HepG2 (cell line): ENCODE data around the gene COL9A3. TPM values are rescaled to one million over a fixed set of nuclear protein-coding genes. Genes with fewer than 3 reads are reported as not detected.

Experiments used
- ATF3 ChIP-seq: sonication (generic); formaldehyde crosslinking; IDR thresholded peaks from 2 replicates; pipeline ENCODE4 v1.4.0; 2020; ENCODE audit warnings: missing genetic modification reagents
- BCL6 ChIP-seq: IDR thresholded peaks from 2 replicates; pipeline ENCODE4 v1.6.1; 2016; ENCODE audit warnings: missing genetic modification reagents, missing compliant biosample characterization
- ELF3 ChIP-seq: IDR thresholded peaks from 2 replicates; pipeline ENCODE4 v1.6.1; 2016; ENCODE audit warnings: missing genetic modification reagents, missing compliant biosample characterization
- FOSL2 ChIP-seq: sonication (generic); formaldehyde crosslinking; IDR thresholded peaks from 2 replicates; pipeline ENCODE4 v1.4.0; 2020; ENCODE audit warnings: missing genetic modification reagents
- KDM2A ChIP-seq: sonication (generic); formaldehyde crosslinking; IDR thresholded peaks from 2 replicates; pipeline ENCODE4 v1.4.0; 2020; ENCODE audit warnings: low read depth, missing genetic modification reagents, borderline replicate concordance
- KMT2B ChIP-seq: IDR thresholded peaks from 2 replicates; pipeline ENCODE4 v1.6.1; 2016; ENCODE audit warnings: missing genetic modification reagents, missing compliant biosample characterization
- MXD1 ChIP-seq: sonication (generic); formaldehyde crosslinking; IDR thresholded peaks from 2 replicates; pipeline ENCODE4 v1.4.0; 2020; ENCODE audit warnings: mild to moderate bottlenecking, missing genetic modification reagents
- NFYC ChIP-seq: IDR thresholded peaks from 2 replicates; pipeline ENCODE4 v1.6.1; 2016; ENCODE audit warnings: missing genetic modification reagents, missing compliant biosample characterization
- PRPF4 ChIP-seq: fragments of 200-400 bp; formaldehyde crosslinking; IDR thresholded peaks from 2 replicates; pipeline ENCODE4 v1.6.1; 2016; ENCODE audit warnings: low read length, low read depth; ENCODE audit not compliant: poor library complexity, severe bottlenecking
- STAG1 ChIP-seq: sonication (generic); formaldehyde crosslinking; IDR thresholded peaks from 2 replicates; pipeline ENCODE4 v1.4.0; 2020; ENCODE audit warnings: missing genetic modification reagents
- TFE3 ChIP-seq: IDR thresholded peaks from 2 replicates; pipeline ENCODE4 v1.6.1; 2016
- THAP7 ChIP-seq: sonication (generic); formaldehyde crosslinking; IDR thresholded peaks from 2 replicates; pipeline ENCODE4 v1.8.1; 2023; ENCODE audit warnings: mild to moderate bottlenecking, missing genetic modification reagents
- TP53 ChIP-seq: sonication (generic); formaldehyde crosslinking; conservative IDR thresholded peaks from 2 replicates; pipeline ENCODE4 v1.4.0; 2020; ENCODE audit warnings: missing genetic modification reagents
- ZBTB7A ChIP-seq: sonication (generic); formaldehyde crosslinking; IDR thresholded peaks from 2 replicates; pipeline ENCODE4 v1.8.0; 2022; ENCODE audit warnings: mild to moderate bottlenecking, missing genetic modification reagents
- ZNF501 ChIP-seq: sonication (generic); formaldehyde crosslinking; IDR thresholded peaks from 2 replicates; pipeline ENCODE4 v1.5.1; 2020; ENCODE audit warnings: mild to moderate bottlenecking, moderate library complexity, missing genetic modification reagents
- ZNF563 ChIP-seq: sonication (generic); formaldehyde crosslinking; IDR thresholded peaks from 2 replicates; pipeline ENCODE4 v1.8.0; 2022; ENCODE audit warnings: mild to moderate bottlenecking, moderate library complexity, missing genetic modification reagents
- ZNF687 ChIP-seq: sonication (generic); formaldehyde crosslinking; IDR thresholded peaks from 2 replicates; pipeline ENCODE4 v1.5.1; 2020; ENCODE audit warnings: mild to moderate bottlenecking, missing genetic modification reagents, moderate library complexity
- ZNF704 ChIP-seq: sonication (generic); formaldehyde crosslinking; IDR thresholded peaks from 2 replicates; pipeline ENCODE4 v1.8.1; 2023; ENCODE audit warnings: mild to moderate bottlenecking, inconsistent platforms, moderate library complexity, missing genetic modification reagents, borderline replicate concordance
- ZSCAN29 ChIP-seq: sonication (generic); formaldehyde crosslinking; conservative IDR thresholded peaks from 2 replicates; pipeline ENCODE4 v1.4.0; 2020; ENCODE audit warnings: mild to moderate bottlenecking, missing genetic modification reagents
- polyA plus RNA-seq, 8 experiments: library from polyadenylated mRNA; depleted of rRNA in 3 of 8; stranded (reverse) in 7 of 8; unstranded in 1 of 8; fragments of >200 nt; fragmentation: Illumina TruSeq in 4 of 8; extraction: Trizol in 4 of 8; gene quantifications; 2 replicates each; pipeline versions ENCODE4 v1.2.1 to v1.2.3, GENCODE V29; 2011 to 2016; ENCODE audit warnings: low read depth in 4 of 8, missing spikeins in 1 of 8, mixed read lengths in 1 of 8; ENCODE audit not compliant: insufficient read depth in 1 of 8
- total RNA-seq, 5 experiments: library from RNA; depleted of rRNA; stranded (reverse); fragments of >200 nt; fragmentation: Illumina TruSeq; extraction: Trizol; gene quantifications; 2 replicates each; pipeline ENCODE4 v1.2.3, GENCODE V29; 2016; ENCODE audit warnings: low read depth in 1 of 5

COL9A3 gene
- total and polyA plus RNA-seq, 2 of the 13 experiments (the other 11 are each of a cell fraction or from before 2014, with no cell fraction given) = 155 to 204 TPM

GRCh38 chr20:62875419-62876361 is 58.8 kb downstream of the COL9A3 start (continued):
- TF ChIP-seq ZNF687 (CRISPR knock-in tag) (peak; percentile 92), NFYC (CRISPR knock-in tag) (peak; percentile 18; the same call in 1 of the 2 replicates), BCL6 (CRISPR knock-in tag) (peak; percentile 37; the same call in 1 of the 2 replicates), PRPF4 (no peak), FOSL2 (peak; percentile 61), ZBTB7A (no peak), ELF3 (CRISPR knock-in tag) (peak; percentile 83), STAG1 (CRISPR knock-in tag) (peak; percentile 76), THAP7 (CRISPR knock-in tag) (peak; percentile 64; the same call in 1 of the 2 replicates), ZNF563 (CRISPR knock-in tag) (peak; percentile 69; the same call in 1 of the 2 replicates), ZSCAN29 (CRISPR knock-in tag) (0 out of 2 replicates have a peak, but pooled peaks have one; percentile 82), KMT2B (CRISPR knock-in tag) (peak; percentile 44; the same call in 1 of the 2 replicates), TFE3 (CRISPR knock-in tag) (peak; percentile 96), ATF3 (CRISPR knock-in tag) (peak; percentile 58), MXD1 (0 out of 2 replicates have a peak, but pooled peaks have one; percentile 41), ZNF704 (CRISPR knock-in tag) (no peak), TP53 (CRISPR knock-in tag) (no peak), KDM2A (CRISPR knock-in tag) (peak; percentile 77; the same call in 1 of the 2 replicates), ZNF501 (CRISPR knock-in tag) (peak; percentile 82)
